WI38 (cell line): ENCODE measurements around the gene ARHGAP32.

ENCODE experiments used
- H3K4me3 ChIP-seq: 2 replicates; pipeline ENCODE4 v1.5.1; 2011; ENCODE audit warnings: low read depth, mild to moderate bottlenecking, control low read depth, low read length
- TF ChIP-seq, protein P1 (sequence below): IDR thresholded peaks from 2 replicates; pipeline ENCODE4 v1.5.1; 2012; ENCODE audit warnings: low read depth, mild to moderate bottlenecking, control low read depth, low read length

ARHGAP32 gene

DNA sequence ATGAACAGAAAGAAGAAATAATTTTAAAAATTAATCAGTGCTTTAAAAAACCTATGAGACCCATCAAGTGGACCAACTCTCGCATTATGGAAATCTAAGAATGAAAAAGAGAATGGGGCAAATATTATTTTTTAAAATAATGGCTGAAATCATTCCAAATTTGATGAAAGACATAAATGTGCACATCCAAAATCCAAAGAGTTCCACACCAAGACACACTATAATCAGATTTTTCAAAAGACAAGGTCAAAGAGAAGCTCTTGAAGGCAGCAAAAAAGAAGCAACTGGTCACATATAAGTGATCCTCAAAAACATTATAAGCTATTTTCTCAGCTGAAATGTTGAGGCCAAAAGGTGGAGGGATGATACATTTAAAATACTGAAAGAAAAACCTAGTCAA lies 85.3 kb downstream of the ARHGAP32 start:
- TF ChIP-seq, protein P1, sequence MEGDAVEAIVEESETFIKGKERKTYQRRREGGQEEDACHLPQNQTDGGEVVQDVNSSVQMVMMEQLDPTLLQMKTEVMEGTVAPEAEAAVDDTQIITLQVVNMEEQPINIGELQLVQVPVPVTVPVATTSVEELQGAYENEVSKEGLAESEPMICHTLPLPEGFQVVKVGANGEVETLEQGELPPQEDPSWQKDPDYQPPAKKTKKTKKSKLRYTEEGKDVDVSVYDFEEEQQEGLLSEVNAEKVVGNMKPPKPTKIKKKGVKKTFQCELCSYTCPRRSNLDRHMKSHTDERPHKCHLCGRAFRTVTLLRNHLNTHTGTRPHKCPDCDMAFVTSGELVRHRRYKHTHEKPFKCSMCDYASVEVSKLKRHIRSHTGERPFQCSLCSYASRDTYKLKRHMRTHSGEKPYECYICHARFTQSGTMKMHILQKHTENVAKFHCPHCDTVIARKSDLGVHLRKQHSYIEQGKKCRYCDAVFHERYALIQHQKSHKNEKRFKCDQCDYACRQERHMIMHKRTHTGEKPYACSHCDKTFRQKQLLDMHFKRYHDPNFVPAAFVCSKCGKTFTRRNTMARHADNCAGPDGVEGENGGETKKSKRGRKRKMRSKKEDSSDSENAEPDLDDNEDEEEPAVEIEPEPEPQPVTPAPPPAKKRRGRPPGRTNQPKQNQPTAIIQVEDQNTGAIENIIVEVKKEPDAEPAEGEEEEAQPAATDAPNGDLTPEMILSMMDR, result no peak
- H3K4me3 ChIP-seq, result no peak overlapping the region

GRCh38 chr11:129102756-129103155 lies 89.4 kb downstream of the ARHGAP32 start:
- TF ChIP-seq, protein P1, result no peak
- no peak overlapping the region for H3K4me3 ChIP-seq

GRCh38 chr11:129102225-129102624 lies 89.9 kb downstream of the ARHGAP32 start:
- TF ChIP-seq, protein P1, result no peak
- no peak overlapping the region for H3K4me3 ChIP-seq

GRCh38 chr11:129093283-129093682 lies 98.8 kb downstream of the ARHGAP32 start:
- TF ChIP-seq, protein P1, result no peak
- H3K4me3 ChIP-seq, result no peak overlapping the region

GRCh38 chr11:129090056-129090455 lies 102.1 kb downstream of the ARHGAP32 start:
- H3K4me3 ChIP-seq, result no peak overlapping the region
- TF ChIP-seq, protein P1, result no peak

DNA sequence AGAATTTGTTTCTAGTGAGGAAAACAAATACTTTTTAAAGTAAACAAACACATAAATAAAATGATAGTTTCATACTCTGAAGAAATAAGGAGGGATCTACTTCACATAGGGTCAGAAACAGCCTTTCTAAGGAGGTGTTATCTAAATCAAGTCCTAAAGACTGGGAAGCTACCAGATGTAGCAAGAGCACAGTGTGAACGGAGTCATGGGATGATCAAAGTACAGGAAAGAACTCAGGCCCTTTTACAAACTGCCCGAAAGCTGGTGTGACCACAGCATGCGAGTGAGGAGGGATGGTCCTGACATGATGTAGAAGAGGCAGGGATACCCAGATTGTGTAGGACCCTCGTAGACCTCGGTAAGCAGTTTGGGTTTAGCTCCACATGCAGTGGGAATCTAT lies 102.8 kb downstream of the ARHGAP32 start:
- TF ChIP-seq, protein P1, result no peak

DNA sequence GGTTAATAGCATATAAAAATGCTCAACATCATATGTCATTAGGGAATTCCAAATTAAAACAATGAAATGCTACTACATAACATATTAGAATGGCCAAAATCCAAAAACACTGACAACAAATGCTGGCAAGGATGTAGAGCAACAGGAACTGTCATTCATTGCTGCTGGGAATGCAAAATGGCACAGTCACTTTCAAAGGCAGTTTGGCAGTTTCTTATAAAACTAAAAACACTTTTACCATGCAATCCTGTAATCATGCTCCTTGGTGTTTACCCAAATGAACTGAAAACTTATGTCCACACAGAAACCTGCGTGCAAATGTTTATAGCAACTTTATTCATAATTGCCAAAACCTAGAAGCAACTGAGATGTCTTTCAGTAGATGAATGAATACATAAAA lies 105.1 kb downstream of the ARHGAP32 start:
- H3K4me3 ChIP-seq, result no peak overlapping the region
- TF ChIP-seq, protein P1, result no peak

More for the DNA sequence above, 102.8 kb downstream of the ARHGAP32 start:
- no peak overlapping the region for H3K4me3 ChIP-seq
